Hematopoietic multipotent progenitor cell (in vitro differentiated cells): Measurements from ENCODE around the gene SCARF2. TPM values are rescaled to one million over a fixed set of nuclear protein-coding genes. Genes with fewer than 3 reads are reported as not detected.
"Not testable (repeated sequence)": the region's sequence is repeated elsewhere in the genome, so short reads cannot be mapped to it uniquely, and the experiment has no call there.

Source experiments
- DNase-seq, 3 donors: peaks; one replicate each; pipeline ENCODE4 v3.0.0-alpha.2; 2011 to 2015; ENCODE audit warnings: low read depth in 2 of 3, low spot score in 2 of 3
- total RNA-seq: library from RNA; depleted of rRNA; stranded (reverse); fragments of >200 nt; gene quantifications from one replicate; pipeline ENCODE4 v1.2.3, GENCODE V29; 2012

Gene SCARF2
- total RNA-seq, 1 donor = 0.54 TPM

GRCh38 chr22:20429254-20430100, 8.1 kb downstream of the SCARF2 start:
- peak; percentile 64 to 77 (median 70) for DNase-seq

GRCh38 chr22:20428496-20429253, 8.9 kb downstream of the SCARF2 start:
- no peak for DNase-seq

DNA sequence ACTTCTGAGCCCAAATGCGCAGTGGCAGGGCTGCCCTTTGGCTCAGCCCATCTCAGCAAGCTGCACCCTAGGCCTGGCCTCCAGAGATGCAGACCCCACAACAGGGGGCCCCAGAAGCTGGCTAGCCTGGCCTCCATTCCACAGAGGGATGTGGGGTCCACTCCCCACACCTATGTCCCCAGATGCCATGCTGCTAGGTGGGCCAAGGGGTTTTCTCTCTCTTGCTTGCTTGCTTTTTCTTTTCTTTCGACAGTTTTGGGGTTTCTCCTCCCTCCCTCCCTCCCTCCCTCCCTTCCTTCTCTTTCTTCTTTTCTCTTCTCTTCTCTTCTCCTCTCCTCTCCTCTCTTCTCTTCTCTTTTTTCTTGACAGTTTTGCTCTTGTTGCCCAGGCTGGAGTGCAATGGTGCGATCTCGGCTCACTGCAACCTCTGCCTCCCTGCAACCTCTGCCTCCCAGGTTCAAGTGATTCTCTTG, 9.6 kb downstream of the SCARF2 start:
- no peak for DNase-seq

- DNase-seq = no peak
Measured at GRCh38 chr22:20427104-20427944, 10.3 kb downstream of the SCARF2 start.

DNA sequence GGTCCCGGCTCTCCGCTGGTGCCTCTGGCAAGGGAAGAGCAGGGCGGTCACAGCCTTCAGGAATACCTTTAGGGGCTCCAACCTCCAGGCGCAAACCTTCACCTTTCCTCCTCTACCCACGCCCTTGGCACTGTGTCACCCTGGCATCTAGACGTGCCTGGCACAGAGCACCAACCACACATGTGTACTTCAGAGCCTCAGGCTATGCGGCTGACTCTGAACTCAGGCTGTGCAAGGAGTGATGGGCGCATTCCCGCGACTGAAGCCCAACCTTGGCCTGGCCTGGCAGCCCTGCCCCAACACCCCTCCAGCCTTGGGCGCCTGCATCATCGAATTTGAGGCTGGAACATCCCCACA, 11.4 kb downstream of the SCARF2 start:
- DNase-seq = no peak

GRCh38 chr22:20425566-20426258, 11.9 kb downstream of the SCARF2 start:
- no peak for DNase-seq

GRCh38 chr22:20424932-20425565, 12.6 kb downstream of the SCARF2 start:
- peak in 1 of 3 donors; percentile 54 for DNase-seq

GRCh38 chr22:20424568-20424931, 13.1 kb downstream of the SCARF2 start:
- DNase-seq = no peak

GRCh38 chr22:20423906-20424551, 13.6 kb downstream of the SCARF2 start:
- DNase-seq = no peak

DNA sequence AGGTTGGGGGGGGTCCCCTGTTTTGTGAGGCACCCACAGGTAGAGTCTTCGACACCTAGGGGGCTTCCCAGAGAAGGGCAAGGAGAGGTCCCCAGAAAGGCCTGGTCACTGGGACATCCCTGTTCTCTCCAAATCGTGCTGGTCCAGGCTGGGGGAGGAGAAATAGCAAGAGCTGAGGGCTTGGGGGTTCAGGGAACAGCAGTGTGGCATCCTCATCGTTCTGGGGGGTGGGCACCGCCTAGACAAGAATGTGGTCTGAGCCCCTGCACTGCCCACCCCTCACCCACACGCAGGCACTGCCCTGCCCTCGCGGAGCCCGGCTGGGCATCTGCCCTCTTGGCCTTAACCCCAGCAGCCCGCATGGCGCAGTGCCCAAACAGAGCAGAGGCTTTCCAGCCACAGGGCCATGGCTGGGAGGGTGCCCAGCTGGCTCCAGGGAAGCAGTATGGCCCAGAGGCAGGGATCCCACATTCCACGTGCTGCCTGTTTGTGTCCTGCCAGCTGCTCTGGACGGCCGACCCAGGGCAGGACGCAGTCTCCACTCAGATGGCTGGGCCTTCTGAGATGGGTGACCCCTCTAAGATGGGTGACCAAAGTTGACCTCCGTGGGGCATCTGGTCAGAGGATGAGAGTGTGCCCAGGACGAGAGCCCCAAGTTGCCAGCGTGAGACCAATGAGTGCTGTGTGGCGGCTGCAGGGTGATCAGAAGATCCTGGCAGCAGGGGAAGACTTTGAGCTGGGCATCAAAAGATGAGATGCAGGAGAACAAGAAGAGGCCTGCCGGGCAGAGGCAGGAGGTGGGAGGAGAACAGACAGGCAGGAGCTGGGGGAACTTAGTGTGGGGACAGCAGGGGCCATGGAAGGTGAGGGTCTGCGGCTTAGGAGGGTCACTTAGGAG, 14.4 kb downstream of the SCARF2 start:
- no peak for DNase-seq

DNA sequence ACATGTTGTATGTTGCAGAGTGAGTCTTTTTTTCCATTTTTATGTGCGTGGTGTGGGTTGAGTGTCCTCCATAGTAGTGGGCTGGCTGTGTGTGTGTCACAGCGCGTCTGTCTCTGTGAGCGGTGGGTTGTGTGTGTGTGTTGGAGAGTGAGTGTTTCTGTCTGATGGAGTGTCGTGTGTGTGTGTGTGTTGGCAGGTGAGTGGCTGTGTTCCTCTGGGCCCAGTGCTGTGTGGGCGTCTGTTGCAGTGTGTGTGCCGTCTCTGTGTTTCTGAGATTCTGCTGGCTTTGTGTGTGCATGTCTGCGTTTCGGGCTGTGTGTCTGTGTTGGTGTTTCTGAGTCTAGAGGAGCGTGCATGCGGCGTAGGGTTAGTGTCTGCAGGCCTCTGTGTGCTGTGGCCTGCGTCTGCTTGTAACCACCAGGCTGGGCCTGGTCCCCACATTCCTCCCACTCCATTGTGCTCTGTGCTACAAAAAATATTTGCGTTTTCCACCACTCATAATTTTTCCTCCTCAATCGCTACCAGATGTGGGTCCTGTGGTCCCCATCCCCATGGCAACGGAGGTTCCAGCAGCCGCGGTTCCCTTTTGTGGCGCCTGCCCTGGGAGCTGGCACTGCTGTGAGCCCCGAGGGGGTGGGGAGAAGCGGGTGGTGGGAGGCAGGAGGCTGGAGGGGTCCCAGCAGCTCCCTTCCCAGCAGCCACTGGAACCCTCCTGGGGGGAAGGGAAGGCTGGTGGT, 15.2 kb downstream of the SCARF2 start:
- DNase-seq = peak in 2 of 3 donors; percentile 62 to 84

DNA sequence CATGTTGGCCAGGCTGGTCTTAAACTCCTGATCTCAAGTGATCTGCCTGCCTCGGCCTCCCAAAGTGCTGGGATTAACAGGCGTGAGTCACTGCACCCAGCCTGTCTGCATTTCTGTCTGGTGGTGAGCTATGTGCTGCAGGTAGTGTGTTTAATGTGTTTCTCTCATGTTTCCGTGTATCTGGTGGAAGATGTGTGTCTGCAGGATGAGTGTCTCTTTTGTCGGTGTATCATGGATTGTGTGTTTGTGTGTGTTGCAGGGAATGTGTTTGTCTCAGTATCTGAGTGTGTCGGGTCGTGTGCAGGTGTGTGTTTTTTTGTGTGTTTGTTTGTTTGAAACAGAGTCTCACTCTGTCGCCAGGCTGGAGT, 16.1 kb downstream of the SCARF2 start:
- DNase-seq = no peak

DNA sequence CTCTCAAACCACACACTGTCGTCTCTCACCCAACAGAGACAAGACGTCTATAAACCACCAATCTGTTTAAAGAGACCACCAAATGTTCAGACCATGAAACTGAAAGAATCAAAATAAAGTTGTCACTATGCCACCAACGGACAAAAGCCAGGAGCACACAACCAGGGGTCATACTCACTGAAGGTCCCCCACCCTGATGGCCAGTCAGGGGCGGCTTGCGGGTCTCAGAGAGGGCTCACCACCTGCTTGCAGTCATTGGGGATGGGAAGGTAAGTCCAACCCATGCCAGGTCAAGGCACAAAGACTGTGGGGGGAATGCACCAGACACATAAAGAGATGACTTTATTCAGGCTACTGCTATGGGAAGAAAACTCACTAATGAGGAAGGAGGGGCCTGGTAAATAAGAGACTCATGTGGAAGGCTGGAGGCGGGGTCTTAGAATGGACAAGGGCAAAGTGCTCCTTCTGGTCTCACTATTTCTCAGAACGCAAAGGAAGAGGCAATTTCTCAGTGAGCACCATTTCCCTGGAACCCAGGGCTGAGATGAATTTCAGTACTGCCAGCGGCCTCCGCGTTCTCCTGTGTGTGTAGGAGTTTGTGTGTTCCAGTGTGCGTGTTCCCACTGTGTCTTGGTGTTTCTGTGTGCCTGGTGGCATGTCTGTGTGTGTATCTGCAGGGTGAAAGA, 17.3 kb downstream of the SCARF2 start:
- no peak for DNase-seq

GRCh38 chr22:20419664-20419951, 18.0 kb downstream of the SCARF2 start:
- no peak for DNase-seq

- peak; percentile 62 to 71 (median 68) for DNase-seq
Measured at GRCh38 chr22:20418211-20418788, 19.3 kb downstream of the SCARF2 start.

- DNase-seq = not testable (repeated sequence)
Measured at GRCh38 chr22:20415699-20416098, 21.9 kb downstream of the SCARF2 start.

- not testable (repeated sequence) for DNase-seq
Measured at GRCh38 chr22:20415241-20415640, 22.4 kb downstream of the SCARF2 start.
